Lower lobe of right lung (tissue), 2 donors: Measurements from ENCODE around the gene MMP15. TPM values are rescaled to one million over a fixed set of nuclear protein-coding genes. Genes with fewer than 3 reads are reported as not detected.
A peak's percentile ranks its signal among the peaks of the same experiment; 100 is the strongest.

Experiments used
- ATAC-seq, 2 donors: fragments of 200-7000 bp; cut with Tn5 transposase; one replicate each; pipeline ENCODE4 v1.9.1; 2020 to 2022; ENCODE audit warnings: mild to moderate bottlenecking in 2 of 2, moderate library complexity in 2 of 2
- DNase-seq: peaks from one replicate; pipeline ENCODE4 v3.0.0-alpha.2; 2020
- H3K27ac ChIP-seq: fragments of 200-600 bp; one replicate; pipeline ENCODE4 v1.8.0; 2022
- H3K27me3 ChIP-seq: fragments of 200-600 bp; one replicate; pipeline ENCODE4 v1.8.0; 2022; ENCODE audit warnings: low read depth
- H3K36me3 ChIP-seq: fragments of 200-600 bp; one replicate; pipeline ENCODE4 v1.8.0; 2022; ENCODE audit warnings: mild to moderate bottlenecking
- H3K4me1 ChIP-seq: fragments of 200-600 bp; one replicate; pipeline ENCODE4 v1.8.0; 2022
- H3K4me3 ChIP-seq: fragments of 200-600 bp; one replicate; pipeline ENCODE4 v1.8.0; 2022; ENCODE audit warnings: mild to moderate bottlenecking
- H3K9me3 ChIP-seq: fragments of 200-600 bp; one replicate; pipeline ENCODE4 v1.8.0; 2022
- CTCF ChIP-seq: fragments of 200-600 bp; IDR thresholded peaks from one replicate; pipeline ENCODE4 v1.8.0; 2022; ENCODE audit warnings: antibody characterized with exemption, mild to moderate bottlenecking
- intact Hi-C: fragments of 100-400 bp; cut with DNase I; formaldehyde crosslinking; loops from one replicate; pipeline ENCODE4 v1.11.0; 2022
- total RNA-seq: library from RNA; stranded (reverse); fragmentation: NEBNext Ultra II Directional; extraction: Animal tissue kit (Norgen Biotek cat#: 25700); gene quantifications from one replicate; pipeline ENCODE4 v1.2.1, GENCODE V29; 2021
- donor health status: DM: no; HTN: yes; CAD: no; lungs with severe emphysema.

The MMP15 gene
- total RNA-seq, 1 donor from 2014 or later = 21.5 TPM

- Histone ChIP-seq H3K27ac (peak overlapping the region; percentile 58), H3K36me3 (peaks cover 19% of the 10 kb centered on the region), H3K9me3 (no peaks in the 10 kb centered on the region), H3K27me3 (no peaks in the 10 kb centered on the region), H3K4me1 (peaks cover 25% of the 10 kb centered on the region), H3K4me3 (no peak overlapping the region)
- no peak for DNase-seq
- intact Hi-C loops = no loop called here
- TF ChIP-seq CTCF = no peak
- no peak for ATAC-seq
These were observed 22.2 kb downstream of the MMP15 start for GRCh38 chr16:58047557-58048348.

- Histone ChIP-seq H3K4me3 (no peak overlapping the region), H3K27me3 (no peaks in the 10 kb centered on the region), H3K36me3 (peaks cover 10% of the 10 kb centered on the region), H3K4me1 (peaks cover 25% of the 10 kb centered on the region), H3K9me3 (no peaks in the 10 kb centered on the region), H3K27ac (no peak overlapping the region)
- no peak for TF ChIP-seq CTCF
- ATAC-seq (no peak), DNase-seq (no peak)
- intact Hi-C loops = no loop called here
These were observed 23.1 kb downstream of the MMP15 start for GRCh38 chr16:58048494-58049231.

- peaks cover 1% of the 10 kb centered on the region for H3K36me3 ChIP-seq
- no peak overlapping the region for H3K27ac ChIP-seq
- TF ChIP-seq CTCF = no peak
- H3K4me1 ChIP-seq = peaks cover 25% of the 10 kb centered on the region
- ATAC-seq (peak; percentile 25 to 39), DNase-seq (no peak)
- no peaks in the 10 kb centered on the region for H3K27me3 ChIP-seq
- no peaks in the 10 kb centered on the region for H3K9me3 ChIP-seq
- intact Hi-C loops = no loop called here
- no peak overlapping the region for H3K4me3 ChIP-seq
These were observed 24.0 kb downstream of the MMP15 start for GRCh38 chr16:58049232-58050185.

GRCh38 chr16:58051296-58051695 lies 25.7 kb downstream of the MMP15 start:
- DNase-seq (no peak), ATAC-seq (no peak)
- H3K4me3 ChIP-seq = no peak overlapping the region

More at GRCh38 chr16:58051296-58051695, 25.7 kb downstream of the MMP15 start:
- Histone ChIP-seq H3K36me3 (no peaks in the 10 kb centered on the region), H3K27me3 (no peaks in the 10 kb centered on the region), H3K27ac (no peak overlapping the region), H3K4me1 (peaks cover 25% of the 10 kb centered on the region), H3K9me3 (no peaks in the 10 kb centered on the region)
- no peak for TF ChIP-seq CTCF
- intact Hi-C loops = no loop called here
